Spinal cord (tissue), 10 donors: ENCODE measurements around the gene HOXD12. TPM values are rescaled to one million over a fixed set of nuclear protein-coding genes. Genes with fewer than 3 reads are reported as not detected.

Source experiments
- DNase-seq, 6 donors: peaks; one replicate each; pipeline versions ENCODE4 v3.0.0 to v3.0.0-alpha.2; 2013 to 2015; ENCODE audit warnings: low spot score in 6 of 6, low read depth in 4 of 6
- H3K27ac ChIP-seq: one replicate; pipeline ENCODE4 v1.5.1; 2013; ENCODE audit warnings: low read depth, low read length, control low read depth
- H3K27me3 ChIP-seq: one replicate; pipeline ENCODE4 v1.6.1; 2013; ENCODE audit warnings: low read length; ENCODE audit not compliant: control insufficient read depth, insufficient read depth
- H3K36me3 ChIP-seq: one replicate; pipeline ENCODE4 v1.6.1; 2013; ENCODE audit warnings: low read length; ENCODE audit not compliant: control insufficient read depth, insufficient read depth
- H3K4me1 ChIP-seq: one replicate; pipeline ENCODE4 v1.6.1; 2013; ENCODE audit warnings: low read length; ENCODE audit not compliant: control insufficient read depth, insufficient read depth
- H3K4me3 ChIP-seq: one replicate; pipeline ENCODE4 v1.5.1; 2013; ENCODE audit warnings: low read depth, low read length, control low read depth
- H3K9me3 ChIP-seq: one replicate; pipeline ENCODE4 v1.6.1; 2013; ENCODE audit warnings: low read length; ENCODE audit not compliant: control insufficient read depth, insufficient read depth
- WGBS: methylation state at CpG from one replicate; pipeline ENCODE4 v1.1.5; 2013; ENCODE audit warnings: missing lambda C conversion rate; ENCODE audit not compliant: insufficient coverage; 5-methylcytosine and 5-hydroxymethylcytosine counted together
- polyA plus RNA-seq, 2 donors: library from polyadenylated mRNA; unstranded; fragments of 120-200 nt; gene quantifications; one replicate each; pipeline ENCODE4 v1.2.1, GENCODE V29; 2013; ENCODE audit not compliant: insufficient read length in 2 of 2
- total RNA-seq, 2 donors: library from RNA; depleted of rRNA in 1 of 2; stranded (reverse); fragments of 120-200 nt in 1 of 2; fragments of >200 nt in 1 of 2; gene quantifications; one replicate each; pipeline versions ENCODE4 v1.2.3 to v1.2.4, GENCODE V29; 2013 to 2014
- donor health status: healthy.

Gene HOXD12
- total and polyA plus RNA-seq, 4 donors: not detected

DNA sequence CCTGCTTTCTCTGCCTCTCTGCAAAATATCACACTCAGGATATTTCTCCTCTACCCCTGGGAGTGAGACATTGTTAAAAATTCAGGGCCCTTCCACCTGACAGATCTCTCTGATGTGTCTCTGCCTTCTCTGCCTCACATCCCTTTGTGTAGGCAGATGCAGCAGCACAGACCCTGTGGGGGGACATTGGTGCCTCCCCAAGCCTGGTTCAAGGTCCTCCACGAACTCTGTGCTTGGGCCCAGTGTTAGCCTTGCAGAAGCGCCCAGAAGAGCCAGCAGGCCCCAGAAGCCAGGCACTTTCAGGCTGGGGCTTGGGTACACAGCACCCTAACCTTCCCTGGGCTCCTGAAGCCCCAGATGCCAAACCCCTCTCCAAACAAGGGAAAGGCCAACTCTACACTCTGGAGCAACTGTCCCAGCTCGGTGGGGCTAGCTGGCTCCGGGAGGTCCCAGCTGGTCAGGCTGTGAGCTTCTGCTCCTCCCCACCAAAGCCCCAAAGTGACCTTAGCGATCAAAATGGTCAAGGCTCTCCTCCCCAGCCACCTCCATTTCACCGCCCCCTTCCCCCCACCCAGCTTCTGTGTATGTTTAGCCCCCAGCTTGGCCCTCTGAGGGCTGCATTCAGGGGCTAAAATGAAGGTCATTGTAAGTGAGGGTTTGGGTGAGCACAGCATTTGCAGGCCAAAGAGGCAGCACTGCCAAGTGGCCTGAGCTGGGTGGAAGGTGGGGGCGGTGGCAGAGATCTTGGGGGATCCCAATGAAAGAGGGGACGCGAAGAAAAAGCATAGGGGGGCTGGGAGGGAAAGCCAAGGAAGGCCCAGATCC, 25.6 kb downstream of the HOXD12 start:
- Histone ChIP-seq H3K4me3 (peak overlapping the region; percentile 51), H3K27me3 (peaks cover 59% of the 10 kb centered on the region), H3K9me3 (no peaks in the 10 kb centered on the region), H3K36me3 (peaks cover 7% of the 10 kb centered on the region), H3K4me1 (peaks cover 50% of the 10 kb centered on the region), H3K27ac (peak overlapping the region; percentile 64)
- no peak for DNase-seq
- 54% methylated on average over 8 of the region's 9 CpGs for WGBS

DNA sequence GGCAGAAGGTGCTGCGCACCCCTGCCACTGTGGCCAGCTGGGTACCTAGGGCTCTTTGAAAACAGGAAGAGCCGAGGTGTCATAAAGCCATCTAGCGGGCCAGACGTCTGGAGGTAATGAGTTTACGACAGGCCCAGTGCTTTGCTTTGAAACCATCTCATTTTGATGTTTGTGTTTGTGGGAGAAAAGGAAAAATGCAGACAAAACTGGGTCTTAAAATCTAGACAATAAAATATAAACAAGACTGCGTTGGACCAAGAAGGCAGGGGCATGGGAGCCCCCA, 26.1 kb downstream of the HOXD12 start:
- DNase-seq: no peak
- peaks cover 50% of the 10 kb centered on the region for H3K4me1 ChIP-seq
- WGBS: 51% methylated on average over 2 of the region's 6 CpGs
- H3K27me3 ChIP-seq: peaks cover 54% of the 10 kb centered on the region
- no peak overlapping the region for H3K4me3 ChIP-seq
- peaks cover 7% of the 10 kb centered on the region for H3K36me3 ChIP-seq
- H3K9me3 ChIP-seq: no peaks in the 10 kb centered on the region
- peak overlapping the region; percentile 64 for H3K27ac ChIP-seq

DNA sequence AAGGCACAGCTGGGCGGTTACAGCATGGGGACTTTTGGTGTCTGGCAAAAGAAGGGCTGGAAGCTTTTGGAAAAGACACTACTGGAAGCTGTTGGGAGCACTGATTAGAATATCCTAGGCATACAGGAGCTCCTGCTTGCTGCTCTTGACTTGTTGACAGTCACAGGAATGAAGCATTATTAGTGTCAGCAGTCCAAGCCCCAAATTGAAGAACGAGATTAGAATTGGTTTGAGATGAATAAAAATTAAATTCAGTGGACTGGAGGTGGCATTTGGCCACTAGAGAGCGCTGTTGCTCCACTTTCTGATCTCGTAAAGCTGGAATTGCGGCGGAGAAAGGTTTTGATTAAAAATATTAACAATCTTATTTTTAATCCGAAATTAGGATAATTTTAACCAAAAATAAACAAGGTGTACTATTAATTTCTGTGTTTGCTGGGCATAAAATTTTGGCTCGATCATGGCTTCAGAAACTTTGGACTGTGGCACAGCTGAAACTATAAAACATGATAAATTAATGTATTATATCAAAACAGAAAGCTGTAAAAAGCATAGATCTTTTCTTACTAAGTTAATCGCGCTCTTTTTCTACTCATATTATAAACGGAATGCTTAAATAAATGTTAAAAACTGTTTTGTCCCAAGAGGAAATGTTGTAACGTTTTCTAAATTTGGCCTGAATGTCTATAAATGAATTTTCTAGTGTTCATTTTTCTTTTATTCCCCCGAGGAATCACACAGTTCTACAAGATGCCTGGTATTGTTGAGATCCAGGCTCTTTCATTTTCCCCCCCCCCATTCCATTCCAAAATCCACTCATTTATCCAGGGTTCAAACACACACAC, 27.6 kb downstream of the HOXD12 start:
- Histone ChIP-seq H3K36me3 (peaks cover 7% of the 10 kb centered on the region), H3K9me3 (no peaks in the 10 kb centered on the region), H3K27ac (peak overlapping the region; percentile 93), H3K27me3 (peaks cover 39% of the 10 kb centered on the region), H3K4me1 (peaks cover 45% of the 10 kb centered on the region), H3K4me3 (peak overlapping the region; percentile 69)
- 20% methylated on average over 2 of the region's 13 CpGs for WGBS
- DNase-seq: peak in 3 of 6 donors; percentile 87 to 94 (median 91)

DNA sequence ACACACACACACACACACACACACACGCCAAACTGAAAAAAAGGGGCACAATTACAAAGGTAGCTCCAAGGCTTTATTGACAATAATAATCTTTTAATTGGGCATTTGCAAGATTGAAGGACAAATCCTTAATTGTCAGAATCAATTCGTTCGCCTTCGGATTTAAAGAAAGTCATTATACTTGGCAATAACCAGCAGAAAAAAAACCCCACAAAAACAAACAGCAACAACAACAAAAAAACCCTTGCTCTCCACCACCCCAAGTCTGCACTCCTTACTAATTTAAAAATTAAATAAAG, 28.1 kb downstream of the HOXD12 start:
- Histone ChIP-seq H3K27ac (peak overlapping the region; percentile 93), H3K36me3 (peaks cover 7% of the 10 kb centered on the region), H3K27me3 (peaks cover 34% of the 10 kb centered on the region), H3K4me1 (peaks cover 41% of the 10 kb centered on the region), H3K4me3 (peak overlapping the region; percentile 69), H3K9me3 (no peaks in the 10 kb centered on the region)
- peak in 1 of 6 donors; percentile 47 for DNase-seq
- WGBS: no CpG with 5 or more reads among the region's 4 CpGs

DNA sequence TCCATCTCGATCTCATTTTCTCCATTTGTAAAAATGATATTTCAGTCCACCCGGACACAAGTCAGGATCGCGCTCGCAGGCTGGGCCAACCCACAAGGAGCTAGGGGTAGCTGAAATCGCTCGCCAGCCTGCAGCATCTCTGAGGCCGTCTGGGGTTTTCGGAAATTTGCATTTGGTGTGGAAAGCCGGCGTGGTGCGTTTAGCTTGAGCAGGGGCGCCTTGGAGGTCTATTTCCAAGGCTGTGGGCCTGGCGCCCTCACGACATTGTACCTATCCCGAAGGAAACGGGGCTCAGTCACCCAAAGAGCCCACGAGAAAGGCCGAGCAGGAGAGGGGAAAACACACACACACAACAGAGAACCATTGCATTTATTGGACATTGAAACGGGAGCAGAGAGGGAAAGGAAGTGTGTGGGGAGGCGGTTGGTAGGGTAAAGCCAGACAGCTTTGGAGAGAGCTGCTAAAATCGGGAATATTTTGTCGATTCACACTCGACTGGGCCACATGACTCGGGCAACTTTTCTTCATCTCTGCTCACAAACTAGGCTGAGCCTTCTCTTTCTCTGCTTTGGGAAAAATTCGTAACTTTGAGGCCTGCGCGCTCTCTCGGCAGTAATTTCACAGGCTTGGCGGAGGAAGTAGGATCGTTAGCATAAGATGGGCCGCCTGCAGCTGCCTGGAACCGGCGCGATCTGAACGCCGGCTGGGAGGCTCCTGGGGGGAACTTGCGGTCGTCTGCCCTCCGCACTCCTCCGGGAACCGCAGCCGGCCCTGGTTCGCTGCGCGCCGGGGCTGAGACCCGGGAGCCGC, 28.8 kb downstream of the HOXD12 start:
- H3K9me3 ChIP-seq: no peaks in the 10 kb centered on the region
- 15% methylated on average over 40 of the region's 49 CpGs for WGBS
- peaks cover 7% of the 10 kb centered on the region for H3K36me3 ChIP-seq
- H3K4me1 ChIP-seq: peaks cover 44% of the 10 kb centered on the region
- peak overlapping the region; percentile 69 for H3K4me3 ChIP-seq
- H3K27me3 ChIP-seq: peaks cover 31% of the 10 kb centered on the region
- DNase-seq: peak in 2 of 6 donors; percentile 74 to 81
- H3K27ac ChIP-seq: peak overlapping the region; percentile 93

DNA sequence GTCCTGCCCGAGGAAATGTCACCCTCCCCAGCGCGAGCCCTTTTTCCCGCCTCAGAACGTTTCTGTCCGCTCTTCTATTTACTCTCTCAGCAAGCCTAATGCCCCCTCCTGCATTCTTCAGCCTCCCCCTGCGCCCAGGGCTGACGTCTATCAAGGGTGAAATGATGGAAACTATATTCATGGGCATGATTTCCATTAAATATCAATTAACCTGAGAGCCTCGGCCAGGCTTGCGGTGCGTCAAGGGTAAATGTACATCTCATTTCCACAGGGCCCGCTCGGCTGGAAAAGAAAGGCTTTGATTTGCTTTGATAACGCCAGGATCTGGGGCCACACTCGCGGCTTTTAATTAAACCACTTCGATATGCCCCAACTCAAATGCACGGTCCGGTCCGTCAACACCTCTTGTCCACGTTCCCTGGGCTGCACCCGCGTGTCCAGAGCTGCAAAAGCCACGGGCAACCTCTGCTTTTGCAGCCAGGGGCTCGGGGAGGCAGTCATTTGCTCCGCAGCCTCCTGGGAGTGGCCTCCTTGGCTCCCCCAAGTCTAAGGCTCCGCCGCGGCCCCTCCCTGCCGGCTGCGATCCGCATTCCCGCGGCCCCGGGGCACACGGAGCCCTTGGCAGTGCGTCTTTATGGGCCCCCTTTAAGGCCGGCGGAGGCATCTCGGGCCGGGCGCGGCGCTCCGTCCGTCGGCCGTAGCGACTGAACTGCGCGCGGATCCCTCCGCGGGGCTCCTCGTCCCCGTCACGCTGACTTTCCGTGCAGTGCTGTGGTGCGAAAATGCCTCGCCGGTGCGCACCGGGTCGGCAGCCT, 29.6 kb downstream of the HOXD12 start, which contains the start of gene HOXD8:
HOXD8 (plus strand) TSS at position 724 of the 815 bp plus-strand sequence. CDS start 662 bp downstream, outside the sequence.
- DNase-seq: peak in 2 of 6 donors; percentile 92 to 95
- peaks cover 39% of the 10 kb centered on the region for H3K4me1 ChIP-seq
- under 1% methylated on average over 57 of the region's 64 CpGs for WGBS
- H3K9me3 ChIP-seq: no peaks in the 10 kb centered on the region
- H3K27me3 ChIP-seq: peaks cover 23% of the 10 kb centered on the region
- H3K27ac ChIP-seq: peak within 1 kb of the TSS; percentile 93
- peak within 1 kb of the TSS; percentile 69 for H3K4me3 ChIP-seq
- peaks cover 7% of the 10 kb centered on the region for H3K36me3 ChIP-seq

DNA sequence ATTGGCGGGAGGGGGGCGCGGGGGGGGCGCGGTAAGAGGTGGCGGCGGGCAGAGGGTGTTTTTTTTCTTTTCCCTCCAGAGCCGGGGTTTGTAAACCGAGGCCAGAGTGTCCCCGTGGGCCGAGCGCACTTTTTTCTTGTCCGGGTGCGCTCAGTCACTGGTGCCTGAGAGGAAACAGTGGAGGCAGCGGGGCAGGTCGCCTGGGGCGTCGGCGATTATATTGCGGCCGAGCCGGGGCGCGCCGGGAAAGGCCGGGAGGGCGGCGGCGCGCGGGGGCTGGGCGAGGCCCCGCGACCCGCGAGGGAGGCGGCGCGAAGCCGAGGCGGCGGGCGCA, 30.2 kb downstream of the HOXD12 start:
- no peak for DNase-seq
- Histone ChIP-seq H3K9me3 (no peaks in the 10 kb centered on the region), H3K4me1 (peaks cover 37% of the 10 kb centered on the region), H3K27ac (peak overlapping the region; percentile 93), H3K27me3 (peaks cover 17% of the 10 kb centered on the region), H3K36me3 (peaks cover 3% of the 10 kb centered on the region), H3K4me3 (peak overlapping the region; percentile 69)
- WGBS: under 1% methylated on average over 40 of the region's 43 CpGs

DNA sequence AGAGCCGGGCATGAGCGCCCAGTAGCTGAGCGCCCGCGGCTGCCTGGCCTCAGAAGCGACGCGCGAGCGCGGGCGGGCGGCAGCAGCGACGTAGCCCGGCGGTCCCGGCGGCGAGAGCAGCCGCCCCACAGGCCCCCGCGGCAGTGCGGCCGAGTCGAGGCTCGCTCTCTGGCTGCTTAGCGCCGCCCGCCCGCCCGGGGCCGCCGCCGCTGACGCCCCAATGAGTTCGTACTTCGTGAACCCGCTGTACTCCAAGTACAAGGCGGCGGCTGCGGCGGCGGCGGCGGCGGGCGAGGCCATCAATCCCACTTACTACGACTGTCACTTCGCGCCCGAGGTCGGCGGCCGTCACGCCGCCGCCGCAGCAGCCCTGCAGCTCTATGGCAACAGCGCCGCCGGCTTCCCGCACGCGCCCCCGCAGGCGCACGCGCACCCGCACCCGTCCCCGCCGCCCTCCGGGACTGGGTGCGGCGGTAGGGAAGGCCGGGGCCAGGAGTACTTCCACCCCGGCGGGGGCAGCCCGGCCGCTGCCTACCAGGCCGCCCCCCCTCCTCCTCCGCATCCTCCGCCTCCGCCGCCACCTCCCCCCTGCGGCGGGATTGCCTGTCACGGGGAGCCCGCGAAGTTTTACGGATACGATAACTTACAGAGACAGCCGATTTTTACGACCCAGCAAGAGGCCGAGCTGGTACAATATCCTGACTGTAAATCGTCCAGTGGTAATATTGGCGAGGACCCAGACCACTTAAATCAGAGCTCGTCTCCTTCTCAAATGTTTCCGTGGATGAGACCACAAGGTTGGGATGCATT, 30.8 kb downstream of the HOXD12 start:
- 0% methylated on average over 91 of the region's 100 CpGs for WGBS
- Histone ChIP-seq H3K9me3 (no peaks in the 10 kb centered on the region), H3K4me1 (peaks cover 37% of the 10 kb centered on the region), H3K36me3 (no peaks in the 10 kb centered on the region), H3K27ac (peak overlapping the region; percentile 83), H3K4me3 (peak overlapping the region; percentile 64), H3K27me3 (peaks cover 12% of the 10 kb centered on the region)
- peak in 4 of 6 donors; percentile 76 to 93 (median 84) for DNase-seq
